ENCODE results near the gene GRIK2. TPM values are rescaled to one million over a fixed set of nuclear protein-coding genes. Genes with fewer than 3 reads are reported as not detected.

Gene GRIK2
- total and polyA plus RNA-seq, 9 donors, result 0.12 to 4.1 (median 0.89) TPM; not detected in 1

DNA sequence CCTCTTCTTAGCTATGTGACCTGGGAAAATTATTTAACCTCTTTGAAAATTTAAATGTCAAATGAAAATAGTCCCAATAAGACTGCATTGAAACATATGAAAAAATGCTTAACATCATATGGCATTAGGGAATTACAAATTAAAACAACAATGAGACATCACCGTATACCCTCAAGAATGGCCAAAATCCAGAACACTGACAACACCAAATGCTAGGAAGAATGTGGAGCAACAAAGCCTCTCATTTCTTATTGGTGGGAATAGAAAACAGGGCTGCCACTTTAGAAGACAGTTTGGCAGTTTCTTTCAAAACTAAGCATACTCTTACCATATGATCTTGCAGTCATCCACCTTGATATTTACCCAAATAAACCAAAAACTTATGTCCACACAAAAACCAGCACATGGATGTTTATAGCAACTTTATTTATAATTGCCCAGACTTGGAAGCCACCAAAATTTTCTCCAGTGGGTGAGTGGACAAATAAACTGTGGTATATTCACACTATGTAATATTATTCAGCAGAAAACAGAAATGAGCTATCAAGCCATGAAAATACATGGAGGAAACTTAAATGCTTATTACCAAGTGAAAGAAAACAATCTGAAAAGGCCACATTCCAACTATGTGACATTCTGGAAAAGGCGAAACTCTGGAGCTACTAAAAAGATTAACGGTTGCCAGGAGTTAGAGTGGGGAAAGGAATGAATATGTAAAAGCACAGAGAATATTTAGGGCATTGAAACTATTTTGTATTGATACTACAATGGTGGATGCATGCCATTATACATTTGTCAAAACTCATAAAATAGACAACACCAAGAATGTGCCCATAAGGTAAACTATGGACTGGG, 459.9 kb downstream of the GRIK2 start:
- Histone ChIP-seq H3K27me3 (no peaks in the 10 kb centered on the region), H3K9me3 (no peaks in the 10 kb centered on the region), H3K4me1 (ENCODE audit: insufficient read depth) (no peaks in the 10 kb centered on the region), H3K27ac (no peak overlapping the region), H3K36me3 (no peaks in the 10 kb centered on the region), H3K4me3 (no peak overlapping the region)
- 74 to 77% (median 75%) methylated on average over 3 of the region's 3 CpGs for WGBS, 3 donors
- no peak for DNase-seq
- intact Hi-C loops (cut with DNase I), result no loop called here
- no peak for TF ChIP-seq POLR2A (IDR thresholded peaks at IDR 0.05)

- intact Hi-C loops (cut with DNase I), result no loop called here
- no peak for TF ChIP-seq POLR2A (IDR thresholded peaks at IDR 0.05)
- TF ChIP-seq CTCF (IDR thresholded peaks at IDR 0.05), result no peak
- TF ChIP-seq EP300 (IDR thresholded peaks at IDR 0.05), result no peak
Observed at GRCh38 chr6:101876431-101876830, 482.9 kb downstream of the GRIK2 start.

GRCh38 chr6:101878554-101879276, 485.2 kb downstream of the GRIK2 start:
- no peaks in the 10 kb centered on the region for H3K9me3 ChIP-seq
- H3K4me1 ChIP-seq (ENCODE audit: insufficient read depth), result no peaks in the 10 kb centered on the region
- TF ChIP-seq CTCF (IDR thresholded peaks at IDR 0.05) (no peak), EP300 (IDR thresholded peaks at IDR 0.05) (no peak), POLR2A (IDR thresholded peaks at IDR 0.05) (no peak)
- no peak overlapping the region for H3K27ac ChIP-seq
- intact Hi-C loops (cut with DNase I), result no loop called here
- WGBS, 3 donors, result 31 to 45% (median 38%) methylated on average over 7 of the region's 7 CpGs
- no peaks in the 10 kb centered on the region for H3K27me3 ChIP-seq
- DNase-seq, result no peak
- H3K36me3 ChIP-seq, result no peaks in the 10 kb centered on the region
- H3K4me3 ChIP-seq, result no peak overlapping the region

More at GRCh38 chr6:101876431-101876830, 482.9 kb downstream of the GRIK2 start:
- no peaks in the 10 kb centered on the region for H3K36me3 ChIP-seq
- H3K27ac ChIP-seq, result no peak overlapping the region
- no peaks in the 10 kb centered on the region for H3K9me3 ChIP-seq
- no peaks in the 10 kb centered on the region for H3K4me1 ChIP-seq (ENCODE audit: insufficient read depth)
- no peak overlapping the region for H3K4me3 ChIP-seq
- no peak for DNase-seq
- no peaks in the 10 kb centered on the region for H3K27me3 ChIP-seq

DNA sequence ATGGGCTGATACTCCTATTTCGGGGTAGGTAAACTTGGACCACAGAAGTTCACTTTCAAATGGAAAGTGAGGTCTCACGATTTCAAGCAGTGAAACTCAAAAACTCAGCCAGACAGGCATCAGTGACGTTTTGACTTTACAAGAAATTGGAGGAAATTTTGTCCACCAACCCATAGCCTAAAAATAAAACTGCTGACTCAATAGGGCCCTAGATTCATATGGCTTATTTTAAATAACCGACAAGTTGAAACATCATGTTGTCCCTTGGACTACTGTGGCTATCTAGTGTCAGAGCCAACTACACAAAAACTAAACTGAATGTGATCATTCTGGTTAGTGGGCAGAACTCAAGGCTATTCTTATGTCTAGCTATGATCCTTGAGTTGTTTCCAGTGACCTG, 486.3 kb downstream of the GRIK2 start:
- Histone ChIP-seq H3K4me3 (no peak overlapping the region), H3K9me3 (no peaks in the 10 kb centered on the region), H3K4me1 (ENCODE audit: insufficient read depth) (no peaks in the 10 kb centered on the region), H3K27ac (no peak overlapping the region), H3K36me3 (no peaks in the 10 kb centered on the region), H3K27me3 (no peaks in the 10 kb centered on the region)
- intact Hi-C loops (cut with DNase I), result no loop called here
- no peak for DNase-seq
- no peak for TF ChIP-seq EP300 (IDR thresholded peaks at IDR 0.05)
- no peak for TF ChIP-seq POLR2A (IDR thresholded peaks at IDR 0.05)
- no peak for TF ChIP-seq CTCF (IDR thresholded peaks at IDR 0.05)
- WGBS, 3 donors, result 77 to 87% (median 80%) methylated on average over 4 of the region's 4 CpGs

- no peak for TF ChIP-seq POLR2A (IDR thresholded peaks at IDR 0.05)
- no peaks in the 10 kb centered on the region for H3K9me3 ChIP-seq
- no peak for DNase-seq
- no peaks in the 10 kb centered on the region for H3K36me3 ChIP-seq
- no peaks in the 10 kb centered on the region for H3K4me1 ChIP-seq (ENCODE audit: insufficient read depth)
- H3K27me3 ChIP-seq, result no peaks in the 10 kb centered on the region
- WGBS, 3 donors, result 94 to 96% (median 95%) methylated on average over 3 of the region's 3 CpGs
- no peak overlapping the region for H3K4me3 ChIP-seq
- H3K27ac ChIP-seq, result no peak overlapping the region
- intact Hi-C loops (cut with DNase I), result no loop called here
Observed at GRCh38 chr6:101883505-101883904, 490.0 kb downstream of the GRIK2 start.

Measured in ovary (tissue), 9 donors.